NOMO-1 (cell line): Measurements from ENCODE around the gene C1R.

Experiments
- DNase-seq, 2 experiments: peaks; one replicate each; lab custom pipeline; 2025; ENCODE audit not compliant: unreplicated experiment in 2 of 2; lab: John Stamatoyannopoulos, UW

The C1R gene

DNA sequence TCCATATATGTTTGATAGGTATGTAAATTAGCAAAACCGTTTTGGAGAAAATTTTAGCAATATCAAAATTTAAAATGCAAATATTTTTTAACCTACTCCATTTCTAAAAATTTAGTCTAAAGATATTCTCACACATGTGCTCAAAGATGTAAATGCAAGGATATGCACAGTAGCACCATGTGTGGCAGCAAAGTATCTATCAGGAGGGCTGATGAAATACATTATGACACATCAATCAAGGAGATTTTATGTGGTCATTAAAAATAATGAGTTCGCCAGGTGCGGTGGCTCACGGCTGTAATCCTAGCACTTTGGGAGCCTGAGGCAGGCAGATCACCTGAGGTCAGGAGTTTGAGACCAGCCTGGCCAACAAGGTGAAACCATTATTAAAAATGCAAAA, 8.0 kb upstream of the C1R start:
- DNase-seq = no peak

DNA sequence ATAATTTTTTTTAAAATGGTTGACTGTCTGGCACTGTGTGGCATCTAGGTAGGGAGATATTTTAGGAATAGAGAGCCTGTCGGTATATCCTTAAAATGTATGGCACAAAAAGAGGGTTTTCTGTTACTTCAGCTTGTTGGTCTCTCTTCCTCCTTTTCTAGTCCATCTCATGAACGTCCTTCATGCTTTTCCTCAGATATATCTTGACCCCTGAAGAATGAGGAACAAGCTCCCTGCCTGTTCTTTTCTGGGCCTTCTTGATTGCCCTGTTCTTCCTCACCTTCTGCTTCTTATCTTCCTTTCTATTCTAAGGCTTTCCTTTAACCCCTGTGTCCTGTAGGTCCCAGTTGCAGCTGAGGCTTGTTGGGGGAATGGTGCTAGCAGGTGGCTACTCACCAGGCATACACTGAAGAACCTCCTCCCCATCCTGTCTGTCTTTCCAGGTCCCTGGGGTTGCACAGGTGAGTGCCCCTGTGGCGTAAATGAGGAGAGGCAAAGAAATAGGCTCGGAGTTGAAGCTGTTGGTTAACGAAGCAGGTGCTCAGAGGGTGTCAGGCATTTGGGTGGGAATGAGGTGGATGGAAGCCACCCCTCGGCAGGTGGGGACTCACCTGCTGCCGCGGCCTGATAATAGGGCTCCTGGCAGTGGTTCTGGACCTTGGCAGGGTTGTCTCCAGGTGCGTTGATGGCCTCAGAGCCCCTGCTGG, 7.2 kb upstream of the C1R start:
- peak; percentile 10 to 60 for DNase-seq

DNA sequence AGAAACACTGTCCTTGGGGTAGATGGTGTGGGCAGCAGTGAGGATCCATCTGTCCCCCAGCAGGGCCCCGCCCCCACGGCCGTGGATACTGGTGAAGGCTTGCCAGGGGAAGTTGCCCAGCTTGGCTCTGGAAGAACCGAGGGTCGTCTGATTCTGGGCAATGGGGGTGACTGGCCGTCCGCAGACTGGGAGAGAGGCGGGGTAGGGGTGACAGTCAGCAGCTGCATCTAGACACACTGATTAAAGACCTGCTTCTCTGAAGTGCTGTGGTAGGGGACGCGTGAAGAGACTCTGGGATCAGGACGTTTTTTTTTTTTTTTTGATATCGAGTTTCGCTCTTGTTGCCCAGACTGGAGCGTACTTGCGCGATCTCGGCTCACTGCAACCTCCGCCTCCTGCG, 4.7 kb upstream of the C1R start:
- no peak for DNase-seq

DNA sequence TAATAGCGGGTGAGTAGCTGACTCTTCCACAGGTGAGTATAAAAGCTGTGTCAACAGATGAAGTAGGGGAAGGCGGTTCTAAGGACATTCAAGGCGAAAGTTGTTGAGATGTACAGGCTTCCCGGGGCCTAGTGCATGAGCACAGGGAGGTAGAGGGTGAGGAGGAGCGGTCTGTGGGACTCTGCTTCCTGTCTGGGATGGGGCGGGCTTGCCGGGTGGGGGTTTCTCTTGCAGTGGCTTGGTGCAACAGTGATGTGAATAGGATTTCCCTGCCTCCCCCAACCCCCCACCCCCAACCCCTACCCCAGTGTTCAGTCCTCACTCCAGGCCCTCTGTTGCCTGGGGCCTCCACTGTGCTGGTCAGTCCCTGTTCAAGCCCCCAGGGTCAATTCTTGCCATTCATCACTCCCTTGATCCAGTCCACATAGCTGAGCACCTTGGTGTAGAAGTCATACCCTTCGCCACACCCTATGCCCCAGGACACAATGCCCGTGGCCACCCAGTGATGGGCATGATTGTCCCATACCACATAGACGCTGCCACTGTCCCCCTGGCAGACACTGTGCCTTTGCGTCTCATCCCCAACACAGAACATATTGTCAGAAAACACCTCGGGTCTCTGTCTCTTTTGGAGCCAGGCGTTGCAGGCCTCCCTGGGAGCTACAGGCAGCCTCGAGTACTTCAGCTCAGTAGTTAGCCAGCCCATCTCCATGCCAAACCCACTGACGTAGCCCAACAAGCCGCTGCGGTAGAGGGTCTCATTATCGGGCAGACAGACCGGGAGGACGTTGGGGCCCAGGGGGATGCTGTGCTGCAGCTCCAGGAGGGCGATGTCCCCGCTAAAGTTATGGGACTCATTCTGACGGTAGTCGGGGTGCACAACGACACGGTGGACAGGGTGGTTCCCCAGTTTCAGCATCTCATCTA, 4.0 kb upstream of the C1R start:
- no peak for DNase-seq

DNA sequence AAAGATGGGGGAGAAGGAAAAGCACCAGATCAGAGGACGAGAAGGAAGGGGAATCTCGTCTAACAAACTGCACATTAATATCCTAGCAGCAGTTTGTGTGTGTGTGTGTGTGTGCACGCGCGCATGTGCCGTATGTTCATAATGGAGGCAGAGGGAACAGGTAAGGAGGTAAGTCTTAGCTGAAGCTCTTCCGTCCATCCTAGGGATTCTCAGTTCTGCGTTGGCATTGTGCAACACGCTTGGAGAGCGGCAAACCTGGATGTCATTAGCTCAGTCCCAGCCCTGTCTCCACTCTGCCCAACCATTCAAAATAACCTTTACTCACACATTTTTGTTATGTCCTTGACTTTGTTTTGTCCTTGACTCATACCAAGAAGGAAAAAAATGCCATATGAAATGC, 1.6 kb upstream of the C1R start:
- DNase-seq = no peak

DNA sequence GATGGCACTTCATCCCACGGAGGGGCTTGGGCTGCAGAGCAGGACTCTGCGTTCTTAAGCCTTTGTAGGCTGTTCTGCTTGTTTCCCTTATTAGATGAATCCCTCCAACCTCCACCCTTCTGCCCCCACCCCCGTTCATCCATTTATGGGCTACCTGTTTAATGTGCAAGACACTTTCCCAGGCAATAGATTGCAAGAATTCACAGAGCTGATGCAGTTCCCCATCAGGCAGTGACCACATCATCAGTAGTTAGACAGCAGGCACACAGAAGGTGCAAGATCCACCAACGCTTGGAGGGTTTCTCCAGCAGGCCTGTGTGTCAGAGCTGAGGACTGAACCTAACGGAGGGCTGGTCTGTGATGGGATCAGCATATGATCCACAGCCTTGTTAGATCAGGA, 1.2 kb upstream of the C1R start:
- DNase-seq = no peak

DNA sequence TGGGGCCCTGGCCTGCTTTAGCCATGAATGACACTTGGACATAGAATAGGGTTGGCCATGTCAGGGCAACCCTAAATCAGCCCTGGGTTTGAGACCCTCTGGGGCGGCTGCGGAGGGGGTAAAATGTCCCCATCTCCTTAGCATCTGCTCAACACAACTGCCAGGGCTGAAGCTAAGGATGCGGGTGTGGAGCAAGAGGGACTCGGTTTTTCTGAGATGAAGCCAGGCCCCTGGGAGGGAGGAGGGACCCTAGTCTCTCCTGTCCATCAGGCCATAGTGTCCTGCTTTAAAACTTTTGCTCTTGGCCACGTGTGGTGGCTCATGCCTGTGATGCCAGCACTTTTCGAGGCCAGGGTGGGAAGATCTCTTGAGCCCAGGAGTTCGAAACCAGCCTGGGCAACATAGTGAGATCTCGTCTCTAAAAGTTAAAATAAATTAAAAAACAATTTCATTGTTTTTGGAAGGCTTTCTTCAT, 778 bp upstream of the C1R start:
- no peak for DNase-seq

DNA sequence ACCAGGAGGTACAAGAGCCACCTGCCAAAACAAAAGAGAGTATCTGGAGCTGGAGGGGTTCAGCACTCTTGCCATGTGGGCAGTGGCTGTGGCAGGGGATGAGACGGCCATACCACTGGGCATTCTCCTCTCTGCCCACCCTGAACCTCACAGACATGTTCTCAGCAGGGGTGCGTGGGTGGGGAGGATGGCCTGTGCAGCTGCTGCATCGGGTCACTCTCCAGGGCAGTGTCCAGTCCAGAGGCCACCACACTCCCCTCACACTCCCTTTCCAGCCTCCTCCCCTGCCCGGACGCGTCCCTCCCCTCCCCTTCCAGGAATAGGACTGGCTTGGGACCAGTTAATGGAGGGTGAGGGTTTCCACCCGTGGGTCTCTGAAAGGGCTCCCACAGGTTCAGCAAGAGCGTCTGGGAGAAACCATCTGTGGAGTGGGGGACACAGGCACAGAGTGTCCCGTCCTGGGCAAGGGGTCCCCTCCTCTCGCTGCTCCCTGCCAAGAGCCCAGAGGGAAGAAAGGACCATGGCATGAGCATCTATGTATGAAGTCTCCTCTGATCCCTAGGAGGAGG, 501 bp downstream of the C1R start:
- no peak for DNase-seq

DNA sequence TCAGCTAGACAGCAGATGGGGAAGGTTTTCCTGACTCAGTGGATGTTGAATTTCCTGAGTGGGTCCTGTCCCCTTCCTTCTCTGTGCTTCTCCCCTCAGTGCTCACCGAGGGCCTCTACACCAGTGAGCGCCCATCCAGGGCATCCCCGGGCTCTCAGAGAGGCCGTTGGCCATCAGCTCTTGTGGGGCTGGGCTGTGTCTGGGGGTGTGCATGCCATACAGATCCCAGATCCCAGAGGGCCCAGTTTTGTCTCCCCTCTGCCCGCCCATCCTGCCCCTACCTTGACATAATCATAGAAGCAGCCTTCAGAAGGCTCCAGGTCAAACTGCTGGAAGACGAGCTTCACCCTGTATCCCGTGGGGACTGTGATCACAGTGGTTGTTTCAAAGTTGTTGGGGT, 1.1 kb downstream of the C1R start:
- no peak for DNase-seq

DNA sequence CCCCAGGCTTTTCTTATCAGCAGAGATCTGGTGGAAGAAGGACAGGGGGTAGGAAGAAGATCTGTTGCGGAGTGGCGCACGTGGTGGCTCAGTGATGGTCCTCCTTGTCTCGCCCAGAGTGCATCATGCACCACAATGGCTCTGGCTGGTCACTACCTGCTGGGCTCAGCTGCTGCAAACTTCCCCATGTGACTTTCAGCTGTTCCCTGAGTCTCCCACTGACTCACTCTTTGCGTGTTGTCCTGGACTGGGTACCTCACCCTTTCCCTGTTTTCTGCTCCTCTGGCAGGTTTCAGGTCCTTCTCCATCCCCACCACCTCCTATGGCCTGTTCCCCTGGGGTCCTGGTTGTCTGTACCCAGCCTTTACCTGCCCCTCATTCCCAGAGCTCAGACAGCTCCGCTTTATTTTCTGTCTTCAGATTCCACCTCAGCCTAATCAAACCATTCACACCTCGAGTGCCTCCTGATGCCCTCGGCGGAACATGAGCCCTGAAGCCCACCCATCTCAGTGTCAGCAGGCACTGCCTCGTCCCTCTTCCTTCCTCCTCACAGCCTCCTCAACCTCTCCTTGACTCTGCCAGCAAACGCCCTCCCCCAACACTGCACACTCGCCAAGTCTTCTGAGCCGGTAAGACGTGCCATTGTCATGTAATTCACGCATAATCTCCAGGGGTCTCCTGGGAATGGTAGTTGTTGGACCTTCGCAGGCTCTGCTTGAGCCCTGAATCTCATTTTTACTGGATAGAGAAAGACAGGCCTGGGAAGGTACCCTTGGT, 1.8 kb downstream of the C1R start:
- no peak for DNase-seq

DNA sequence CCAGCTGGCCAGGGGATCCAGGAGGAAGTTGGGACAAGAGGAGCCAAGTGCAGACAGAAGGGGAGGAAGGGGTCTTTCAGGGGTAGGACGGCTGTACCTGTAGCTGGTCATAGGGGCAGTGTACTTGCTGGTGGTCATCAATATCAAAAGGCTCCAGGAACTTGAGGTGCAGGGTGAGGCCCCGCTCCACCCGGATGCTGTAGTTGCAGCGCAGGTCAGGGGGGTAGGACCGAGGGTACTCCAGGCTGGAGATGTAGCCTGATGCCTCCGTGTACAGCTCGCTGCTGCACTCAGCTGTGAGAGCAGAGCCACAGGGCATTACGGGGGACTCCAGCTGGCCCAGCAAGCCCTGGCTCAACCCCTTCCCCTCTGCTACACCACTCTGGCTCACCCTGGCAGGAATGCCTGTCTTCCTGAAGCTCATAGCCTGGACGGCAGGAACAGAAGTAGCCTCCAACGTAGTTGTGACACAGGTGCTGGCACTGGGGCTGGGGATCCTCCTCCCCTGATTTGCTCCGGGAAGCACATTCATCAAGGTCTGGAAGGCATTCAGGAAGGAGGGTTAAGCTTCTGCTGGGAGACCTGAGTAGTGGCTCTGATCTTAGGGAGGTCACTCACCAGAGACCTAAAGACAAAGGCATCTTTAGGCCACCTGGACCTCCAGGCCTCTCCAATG, 2.9 kb downstream of the C1R start:
- DNase-seq = no peak

DNA sequence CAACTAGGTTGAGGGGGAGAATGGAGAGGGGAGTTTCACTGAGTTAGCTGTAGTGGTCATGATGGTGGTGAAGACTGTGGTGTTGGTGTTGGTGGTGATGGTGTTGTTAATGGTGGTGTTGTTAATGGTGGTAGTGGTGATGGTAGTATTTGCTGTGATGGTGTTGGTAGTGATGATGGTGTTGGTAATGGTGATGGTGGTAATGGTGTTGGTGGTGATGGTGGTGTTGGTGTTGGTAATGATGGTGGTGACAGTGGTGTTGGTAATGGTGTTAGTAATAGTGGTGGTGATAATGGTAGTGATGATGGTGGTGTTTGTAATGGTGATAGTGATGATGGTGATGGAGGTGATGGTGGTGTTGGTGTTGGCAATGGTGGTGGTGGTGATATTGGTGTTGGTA, 9.1 kb downstream of the C1R start:
- no peak for DNase-seq

DNA sequence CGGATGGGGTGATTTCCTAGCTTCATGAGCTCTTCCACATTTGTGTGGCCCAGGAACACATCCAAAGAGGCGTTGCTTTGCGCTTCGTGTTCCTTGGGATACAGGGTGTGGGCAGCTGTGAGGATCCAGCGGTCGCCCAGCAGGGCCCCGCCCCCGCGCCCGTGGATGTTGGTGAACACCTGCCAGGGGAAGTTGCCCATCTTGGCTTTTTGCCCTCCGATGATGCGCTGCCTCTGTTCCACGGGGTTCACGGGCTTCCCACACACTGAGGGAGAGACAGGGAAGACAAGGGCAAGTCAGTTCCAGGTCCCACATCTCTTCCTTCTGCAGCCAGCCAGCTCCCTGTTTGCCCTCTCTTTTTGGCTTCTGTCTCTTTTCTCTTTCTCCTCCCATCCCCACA, 11.2 kb downstream of the C1R start:
- no peak for DNase-seq

DNA sequence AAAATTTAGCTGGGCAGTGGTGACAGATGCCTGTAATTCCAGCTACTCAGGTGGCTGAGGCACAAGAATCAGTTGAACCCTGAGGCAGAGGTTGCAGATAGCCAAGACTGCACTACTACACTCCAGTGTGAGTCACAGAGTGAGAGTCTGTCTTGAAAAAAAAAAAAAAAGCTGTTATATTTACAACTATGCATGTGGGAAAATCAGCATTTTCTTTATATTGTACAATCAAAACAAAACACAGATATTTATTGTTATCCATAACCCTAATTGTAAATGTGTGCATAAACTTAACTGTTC, 12.5 kb downstream of the C1R start:
- no peak for DNase-seq

DNA sequence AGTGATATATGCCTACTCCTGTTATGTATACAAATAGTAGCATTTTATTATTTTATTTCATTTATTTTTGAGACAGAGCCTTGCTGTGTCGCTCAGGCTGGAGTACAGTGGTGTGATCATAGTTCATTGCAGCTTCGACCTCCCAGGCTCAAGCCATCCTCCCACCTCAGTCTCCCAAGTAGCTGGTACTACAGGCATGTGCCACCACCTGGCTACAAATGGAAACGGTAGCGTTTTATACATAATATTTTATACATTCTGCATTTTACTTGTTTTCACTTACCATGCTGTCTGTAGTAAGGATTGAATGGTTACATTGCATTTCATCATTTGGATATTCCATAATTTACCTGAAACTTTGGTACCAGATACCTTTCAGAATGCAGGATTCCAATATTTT, 14.1 kb downstream of the C1R start:
- DNase-seq = no peak

DNA sequence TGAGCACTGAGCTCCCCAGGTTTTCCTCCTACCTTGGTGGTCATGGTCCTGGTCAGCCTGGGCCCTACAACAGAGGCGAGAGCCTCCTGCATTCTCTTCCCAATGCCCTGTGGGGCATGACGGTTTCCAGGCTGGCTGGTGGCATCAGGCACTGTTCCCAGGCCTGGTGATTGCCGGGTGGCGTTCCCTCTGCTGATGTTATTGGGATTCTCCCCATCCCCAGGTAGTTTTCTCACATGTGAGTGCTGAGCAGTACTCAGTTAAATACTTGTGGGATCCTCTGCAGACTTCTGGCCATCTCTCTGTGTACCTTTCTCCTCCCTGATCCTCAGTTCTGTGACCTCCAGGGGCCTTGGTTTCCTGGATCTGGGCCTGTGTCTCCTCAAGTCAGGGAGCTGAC, 15.8 kb downstream of the C1R start:
- no peak for DNase-seq

DNA sequence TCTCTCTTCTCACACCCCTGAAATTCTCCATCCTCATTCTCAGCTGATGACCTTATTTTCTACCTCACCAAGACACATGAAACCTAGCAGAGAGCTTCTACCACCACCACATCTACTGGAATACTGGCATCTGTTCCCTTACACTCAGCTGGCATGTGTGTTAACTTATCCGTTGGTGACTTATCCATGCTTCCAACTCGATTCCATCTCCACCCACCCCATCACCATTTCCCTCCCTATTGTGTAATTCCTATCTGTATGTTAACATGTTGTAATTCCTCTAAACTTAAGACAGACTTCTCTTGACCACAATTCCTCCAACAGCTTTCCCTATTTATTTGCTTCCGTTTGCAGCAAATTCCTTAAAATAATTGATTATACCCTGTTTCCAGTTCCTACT, 16.3 kb downstream of the C1R start:
- DNase-seq = no peak

DNA sequence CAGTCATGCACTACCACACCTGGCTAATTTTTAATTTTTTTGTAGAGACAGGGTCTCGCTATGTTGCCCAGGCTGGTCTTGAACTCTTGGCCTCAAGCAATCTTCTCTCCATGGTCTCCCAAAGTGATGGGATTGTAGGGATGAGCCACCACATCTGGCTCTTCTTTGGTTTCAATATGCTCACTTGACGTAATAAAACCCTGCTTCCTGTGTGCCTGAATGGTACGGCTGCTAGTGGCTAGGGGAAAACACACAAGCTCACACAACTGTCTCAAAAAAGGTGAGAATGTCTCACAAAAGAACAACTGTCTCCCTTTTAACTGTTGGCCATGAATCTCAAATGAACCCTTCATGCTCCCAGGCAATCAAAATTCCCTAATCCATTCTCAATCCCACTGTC, 16.7 kb downstream of the C1R start:
- no peak for DNase-seq

DNA sequence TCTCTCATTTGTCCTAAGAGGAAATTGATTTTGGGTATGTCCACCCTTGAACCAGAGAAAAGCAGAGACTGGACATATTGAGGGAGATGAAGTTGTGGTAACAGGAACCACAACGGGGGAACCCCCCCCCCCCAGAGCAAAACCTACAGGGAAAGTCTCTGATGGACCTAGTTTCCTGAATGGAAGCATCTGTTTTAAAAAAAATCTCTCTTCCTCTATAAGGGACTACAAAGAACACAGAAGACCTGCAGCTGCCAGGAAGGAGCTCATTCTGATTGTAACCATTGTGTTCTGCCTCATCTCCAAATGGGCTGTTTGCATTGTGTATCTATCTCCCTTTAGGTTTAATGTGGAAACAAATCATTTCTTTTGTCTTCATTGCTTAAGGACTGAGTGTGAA, 18.3 kb downstream of the C1R start:
- DNase-seq = no peak

DNA sequence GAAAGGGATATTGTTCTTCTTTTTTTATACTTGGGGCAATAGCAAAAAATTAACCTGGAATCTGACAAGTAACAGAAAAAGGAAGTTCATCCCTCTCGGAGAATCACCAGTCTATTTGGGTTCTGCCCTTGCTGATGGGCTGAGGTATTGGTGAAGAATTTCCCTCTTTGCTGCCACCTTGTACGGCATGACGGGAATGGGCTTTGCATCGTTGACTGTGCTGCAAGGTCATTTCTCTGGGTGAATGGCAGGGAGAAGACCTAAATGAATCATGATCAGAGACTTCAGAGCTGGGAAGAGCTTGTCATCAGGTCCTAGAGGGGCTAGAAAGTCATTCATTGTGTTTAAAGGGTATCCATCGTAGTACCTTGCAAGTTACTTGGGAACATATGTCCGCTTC, 19.7 kb downstream of the C1R start:
- DNase-seq = no peak

DNA sequence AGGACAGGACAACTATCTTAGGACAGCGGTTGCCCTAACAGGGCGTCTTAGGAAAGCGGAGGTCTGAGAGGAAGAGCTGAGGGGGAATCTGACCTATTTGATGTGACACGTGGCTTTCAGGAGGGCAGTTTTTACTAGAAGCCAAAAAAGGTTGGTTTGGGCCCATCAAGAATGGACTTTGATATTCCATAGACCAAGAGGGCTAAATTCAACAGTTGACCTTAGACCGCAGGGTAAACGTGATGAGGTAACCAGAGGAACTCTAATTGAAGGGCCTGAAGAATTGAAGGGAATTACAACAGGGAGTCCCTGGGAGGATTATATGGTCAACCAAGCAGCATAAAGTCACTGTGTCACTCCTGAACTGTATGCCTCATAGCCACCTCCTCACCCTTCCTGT, 20.2 kb downstream of the C1R start:
- no peak for DNase-seq
